ENCODE data around the gene WFS1.

WFS1 gene, protein sequence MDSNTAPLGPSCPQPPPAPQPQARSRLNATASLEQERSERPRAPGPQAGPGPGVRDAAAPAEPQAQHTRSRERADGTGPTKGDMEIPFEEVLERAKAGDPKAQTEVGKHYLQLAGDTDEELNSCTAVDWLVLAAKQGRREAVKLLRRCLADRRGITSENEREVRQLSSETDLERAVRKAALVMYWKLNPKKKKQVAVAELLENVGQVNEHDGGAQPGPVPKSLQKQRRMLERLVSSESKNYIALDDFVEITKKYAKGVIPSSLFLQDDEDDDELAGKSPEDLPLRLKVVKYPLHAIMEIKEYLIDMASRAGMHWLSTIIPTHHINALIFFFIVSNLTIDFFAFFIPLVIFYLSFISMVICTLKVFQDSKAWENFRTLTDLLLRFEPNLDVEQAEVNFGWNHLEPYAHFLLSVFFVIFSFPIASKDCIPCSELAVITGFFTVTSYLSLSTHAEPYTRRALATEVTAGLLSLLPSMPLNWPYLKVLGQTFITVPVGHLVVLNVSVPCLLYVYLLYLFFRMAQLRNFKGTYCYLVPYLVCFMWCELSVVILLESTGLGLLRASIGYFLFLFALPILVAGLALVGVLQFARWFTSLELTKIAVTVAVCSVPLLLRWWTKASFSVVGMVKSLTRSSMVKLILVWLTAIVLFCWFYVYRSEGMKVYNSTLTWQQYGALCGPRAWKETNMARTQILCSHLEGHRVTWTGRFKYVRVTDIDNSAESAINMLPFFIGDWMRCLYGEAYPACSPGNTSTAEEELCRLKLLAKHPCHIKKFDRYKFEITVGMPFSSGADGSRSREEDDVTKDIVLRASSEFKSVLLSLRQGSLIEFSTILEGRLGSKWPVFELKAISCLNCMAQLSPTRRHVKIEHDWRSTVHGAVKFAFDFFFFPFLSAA

DNA sequence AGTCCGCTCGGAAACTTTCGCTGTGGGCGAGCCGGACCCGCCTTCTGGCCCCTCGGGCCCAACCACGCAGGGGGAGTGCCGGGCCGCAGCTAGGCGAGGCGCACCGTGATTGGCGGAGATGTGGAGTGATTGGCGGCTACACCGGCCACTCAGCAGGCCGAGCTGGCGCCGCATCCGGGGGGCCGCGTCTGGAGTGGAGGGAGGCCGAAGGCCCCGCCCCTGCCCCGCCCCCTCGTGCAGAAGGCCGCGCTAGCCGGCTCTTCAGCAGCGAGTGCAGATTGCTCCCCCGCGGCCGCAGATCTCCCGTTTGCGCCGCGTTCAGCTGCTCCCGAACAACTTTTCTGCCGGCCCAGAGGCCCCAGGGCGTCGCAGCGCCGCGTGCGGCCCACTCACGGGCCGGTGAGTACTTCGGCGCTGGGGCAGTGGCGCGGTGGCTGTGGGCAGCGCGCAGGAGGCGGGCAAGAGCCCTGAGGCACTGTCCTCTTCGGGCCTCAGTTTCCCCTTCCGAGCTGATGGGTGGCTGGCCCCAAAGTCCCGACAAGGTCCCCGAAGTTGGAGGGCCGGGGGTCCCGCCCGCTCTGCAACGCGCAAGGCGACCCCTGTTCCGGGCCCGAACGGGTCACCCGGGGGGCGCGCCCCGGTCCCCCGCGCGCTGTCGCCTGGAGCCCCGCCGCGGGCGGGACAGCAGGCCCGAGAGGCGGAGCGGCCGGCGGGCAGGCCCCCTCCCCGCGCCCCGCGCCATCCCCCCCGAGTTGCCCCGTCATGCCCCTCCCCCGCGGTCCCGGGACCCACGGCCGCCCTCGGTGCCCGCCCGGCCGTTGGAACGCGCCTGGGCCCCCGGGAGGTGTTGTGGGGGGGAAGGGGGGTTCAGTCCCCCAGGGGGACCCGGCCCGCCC lies at the start of gene WFS1:
Gene WFS1 (plus strand): TSS at position 235 of the 896 bp plus-strand sequence. CDS start 7,606 bp downstream, outside the sequence.
- Histone ChIP-seq H3K4me1 (ENCODE audit: control insufficient read depth in 1 of 2, insufficient read depth in 1 of 2, low read depth in 1 of 2, low read length in 1 of 2) (no peaks in the 10 kb centered on the region), H3K36me3 (no peaks in the 10 kb centered on the region), H3K9me3 (no peaks in the 10 kb centered on the region), H3K27me3 (peaks cover 85% of the 10 kb centered on the region), H3K27ac (no peak within 1 kb of the TSS), H3K4me3 (ENCODE audit: low read depth in 1 of 2, low read length in 1 of 2) (no peak within 1 kb of the TSS)
- TF ChIP-seq, protein P1, sequence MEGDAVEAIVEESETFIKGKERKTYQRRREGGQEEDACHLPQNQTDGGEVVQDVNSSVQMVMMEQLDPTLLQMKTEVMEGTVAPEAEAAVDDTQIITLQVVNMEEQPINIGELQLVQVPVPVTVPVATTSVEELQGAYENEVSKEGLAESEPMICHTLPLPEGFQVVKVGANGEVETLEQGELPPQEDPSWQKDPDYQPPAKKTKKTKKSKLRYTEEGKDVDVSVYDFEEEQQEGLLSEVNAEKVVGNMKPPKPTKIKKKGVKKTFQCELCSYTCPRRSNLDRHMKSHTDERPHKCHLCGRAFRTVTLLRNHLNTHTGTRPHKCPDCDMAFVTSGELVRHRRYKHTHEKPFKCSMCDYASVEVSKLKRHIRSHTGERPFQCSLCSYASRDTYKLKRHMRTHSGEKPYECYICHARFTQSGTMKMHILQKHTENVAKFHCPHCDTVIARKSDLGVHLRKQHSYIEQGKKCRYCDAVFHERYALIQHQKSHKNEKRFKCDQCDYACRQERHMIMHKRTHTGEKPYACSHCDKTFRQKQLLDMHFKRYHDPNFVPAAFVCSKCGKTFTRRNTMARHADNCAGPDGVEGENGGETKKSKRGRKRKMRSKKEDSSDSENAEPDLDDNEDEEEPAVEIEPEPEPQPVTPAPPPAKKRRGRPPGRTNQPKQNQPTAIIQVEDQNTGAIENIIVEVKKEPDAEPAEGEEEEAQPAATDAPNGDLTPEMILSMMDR (IDR thresholded peaks at IDR 0.05): no peak

DNA sequence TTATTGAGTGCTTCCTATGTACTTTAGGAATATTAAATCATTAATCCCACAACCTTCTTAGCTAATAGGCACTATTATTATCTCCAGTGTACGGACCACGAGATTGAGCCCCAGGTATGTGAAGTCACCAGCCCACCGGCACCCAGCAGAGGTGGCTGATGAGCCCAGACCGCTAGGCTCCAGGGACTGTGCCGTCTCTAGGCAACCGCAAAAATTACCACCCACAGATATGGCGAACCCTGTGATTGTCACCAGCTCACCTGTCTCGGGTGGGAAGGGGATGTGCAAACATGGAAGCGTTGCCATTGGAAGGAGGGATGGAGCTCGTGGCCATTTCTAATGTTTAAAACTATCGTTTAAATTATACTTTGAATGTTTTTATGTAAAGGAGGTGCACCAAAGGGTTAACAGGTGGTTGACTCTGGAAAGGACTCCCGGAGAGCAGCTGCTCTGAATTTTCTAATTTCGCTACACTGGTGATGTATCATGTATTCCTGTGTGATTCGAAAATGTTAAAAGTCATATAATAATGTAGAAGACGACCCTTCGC lies 48.3 kb upstream of the WFS1 start:
- Histone ChIP-seq H3K27me3 (peaks cover 68% of the 10 kb centered on the region), H3K36me3 (no peaks in the 10 kb centered on the region), H3K27ac (no peak overlapping the region), H3K9me3 (peaks cover 9% of the 10 kb centered on the region), H3K4me1 (ENCODE audit: control insufficient read depth in 1 of 2, insufficient read depth in 1 of 2, low read depth in 1 of 2, low read length in 1 of 2) (no peaks in the 10 kb centered on the region), H3K4me3 (ENCODE audit: low read depth in 1 of 2, low read length in 1 of 2) (no peak overlapping the region)
- TF ChIP-seq, protein P1 (IDR thresholded peaks at IDR 0.05): no peak

DNA sequence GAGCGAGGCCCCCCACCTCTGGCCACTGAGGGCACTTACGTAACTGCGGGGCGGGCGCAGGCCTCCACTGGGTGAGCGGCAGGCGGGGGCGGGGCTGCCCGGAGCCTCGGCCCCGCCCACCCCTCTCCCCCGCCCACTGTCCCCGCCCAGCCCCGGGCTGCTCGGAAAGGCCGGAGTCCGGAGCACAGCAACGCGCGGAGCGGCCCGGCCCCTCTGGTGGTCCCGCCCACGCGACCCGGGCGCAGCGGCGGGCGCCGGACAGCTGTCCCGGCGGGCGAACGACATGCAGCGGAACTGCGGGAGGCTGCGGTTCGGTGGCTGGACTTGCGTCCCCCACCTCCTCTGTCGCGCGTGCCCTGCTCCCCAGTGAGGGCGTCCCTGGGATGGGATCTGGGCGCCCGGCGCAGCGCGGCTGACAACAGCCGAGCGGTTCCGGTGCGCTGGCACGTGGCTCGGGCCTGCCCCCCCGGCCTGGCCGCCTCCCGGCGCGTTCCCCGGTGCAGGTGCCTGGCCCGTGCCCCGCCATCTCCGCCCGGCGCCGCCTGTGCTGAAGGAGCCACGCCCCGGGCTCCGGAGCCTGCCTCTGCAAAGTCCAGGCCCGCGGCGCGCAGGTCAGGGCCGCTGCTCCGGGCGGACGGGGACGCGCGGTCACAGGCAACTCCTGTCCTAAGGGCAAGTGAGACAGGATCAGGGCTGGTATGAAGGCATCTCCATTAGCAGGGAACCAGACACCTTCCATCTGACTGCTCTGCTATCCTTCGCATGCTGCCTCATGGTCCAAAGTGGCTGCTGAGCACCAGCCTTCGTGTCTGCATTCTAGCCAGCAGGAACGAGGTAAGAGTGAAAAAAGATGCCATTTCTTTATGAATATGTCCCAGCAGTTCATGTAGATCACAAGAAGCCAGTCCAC lies 47.5 kb upstream of the WFS1 start:
- no peak overlapping the region for H3K4me3 ChIP-seq (ENCODE audit: low read depth in 1 of 2, low read length in 1 of 2)
- peaks cover 9% of the 10 kb centered on the region for H3K9me3 ChIP-seq
- H3K4me1 ChIP-seq (ENCODE audit: control insufficient read depth in 1 of 2, insufficient read depth in 1 of 2, low read depth in 1 of 2, low read length in 1 of 2): no peaks in the 10 kb centered on the region
- H3K27ac ChIP-seq: no peak overlapping the region
- TF ChIP-seq, protein P1 (IDR thresholded peaks at IDR 0.05): no peak
- H3K27me3 ChIP-seq: peaks cover 68% of the 10 kb centered on the region
- H3K36me3 ChIP-seq: no peaks in the 10 kb centered on the region

DNA sequence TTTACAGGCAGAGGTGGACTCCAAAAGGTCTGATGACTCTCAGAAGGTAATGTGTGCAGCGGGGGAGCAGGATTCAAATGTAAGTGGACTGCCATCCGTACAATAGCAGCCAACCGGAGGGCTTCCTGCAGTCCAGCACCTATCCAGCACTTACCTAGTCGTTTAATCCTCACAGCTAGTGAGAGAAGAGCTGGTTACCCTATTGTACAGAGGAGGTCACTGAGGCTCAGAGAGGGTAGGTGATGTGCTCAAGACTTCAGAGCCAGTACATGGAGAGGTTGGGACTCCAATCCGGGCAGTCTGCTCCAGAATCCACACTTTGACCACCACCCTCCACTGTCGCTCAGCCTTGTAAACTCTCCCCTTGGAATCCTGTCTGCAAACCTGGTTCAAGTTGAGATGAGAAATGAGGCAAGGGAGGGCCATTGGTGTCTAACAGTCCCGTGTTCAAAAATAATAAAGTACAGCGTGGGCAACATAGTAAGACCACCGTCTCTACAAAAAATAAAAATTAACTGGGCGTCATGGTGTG lies 46.8 kb upstream of the WFS1 start:
- no peak overlapping the region for H3K4me3 ChIP-seq (ENCODE audit: low read depth in 1 of 2, low read length in 1 of 2)

More for the DNA sequence above, 46.8 kb upstream of the WFS1 start:
- H3K27ac ChIP-seq: no peak overlapping the region
- H3K4me1 ChIP-seq (ENCODE audit: control insufficient read depth in 1 of 2, insufficient read depth in 1 of 2, low read depth in 1 of 2, low read length in 1 of 2): no peaks in the 10 kb centered on the region
- H3K36me3 ChIP-seq: no peaks in the 10 kb centered on the region
- H3K27me3 ChIP-seq: peaks cover 68% of the 10 kb centered on the region
- peaks cover 9% of the 10 kb centered on the region for H3K9me3 ChIP-seq
- TF ChIP-seq, protein P1 (IDR thresholded peaks at IDR 0.05): no peak
